Cerebellar nuclear complex (tissue), 1 donor: Measurements from ENCODE around the gene OR10H1.
"Not testable (repeated sequence)": the region's sequence is repeated elsewhere in the genome, so short reads cannot be mapped to it uniquely, and the experiment has no call there.

ENCODE experiments used
- DNase-seq, 2 experiments: peaks; one replicate each; lab custom pipeline; 2025; lab: John Stamatoyannopoulos, UW

OR10H1 gene, protein sequence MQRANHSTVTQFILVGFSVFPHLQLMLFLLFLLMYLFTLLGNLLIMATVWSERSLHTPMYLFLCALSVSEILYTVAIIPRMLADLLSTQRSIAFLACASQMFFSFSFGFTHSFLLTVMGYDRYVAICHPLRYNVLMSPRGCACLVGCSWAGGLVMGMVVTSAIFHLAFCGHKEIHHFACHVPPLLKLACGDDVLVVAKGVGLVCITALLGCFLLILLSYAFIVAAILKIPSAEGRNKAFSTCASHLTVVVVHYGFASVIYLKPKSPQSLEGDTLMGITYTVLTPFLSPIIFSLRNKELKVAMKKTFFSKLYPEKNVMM

DNA sequence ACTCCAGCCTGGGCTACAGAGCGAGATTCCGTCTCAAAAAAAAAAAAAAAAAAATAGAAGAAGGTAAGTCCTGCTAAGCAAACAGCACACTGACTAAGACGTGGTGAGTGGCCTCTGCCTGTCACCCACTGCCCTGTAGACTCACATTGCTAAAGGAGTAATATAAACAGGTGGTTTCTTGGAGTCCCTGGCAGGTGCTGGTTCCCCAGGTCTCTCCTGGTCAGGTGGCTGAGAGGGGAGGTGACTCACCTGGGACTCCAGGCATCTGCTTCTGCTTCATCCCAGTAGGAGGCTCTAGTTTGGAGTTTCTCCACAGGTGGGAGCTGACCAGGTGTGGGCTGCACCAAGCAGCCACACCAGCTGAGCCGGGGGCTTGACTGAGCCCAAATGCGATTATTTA is at the start of gene OR10H1:
OR10H1 (minus strand) TSS at position 359 of the 400 bp plus-strand sequence. CDS start 7,627 bp downstream, outside the sequence.
- no peak for DNase-seq

DNA sequence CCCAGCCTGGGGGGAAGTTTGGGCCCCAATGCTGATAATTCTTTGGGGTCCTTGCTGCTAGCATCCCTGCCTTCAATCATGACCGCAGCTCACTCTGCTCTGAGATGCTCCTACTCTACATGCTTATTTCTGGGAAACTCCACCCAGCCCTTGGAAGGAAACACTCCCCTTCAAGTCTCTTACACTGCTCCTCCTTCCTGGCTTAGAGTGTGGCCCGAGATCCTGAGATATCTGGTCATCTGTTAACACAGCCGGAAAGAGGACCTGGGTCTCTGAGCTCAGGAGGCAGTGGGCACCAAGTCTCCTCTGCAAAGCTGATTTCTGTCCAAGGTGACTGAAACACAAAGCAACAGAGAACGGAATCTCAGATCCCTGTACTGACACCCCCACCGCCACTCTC is 49.4 kb upstream of the OR10H1 start:
- no peak for DNase-seq

DNA sequence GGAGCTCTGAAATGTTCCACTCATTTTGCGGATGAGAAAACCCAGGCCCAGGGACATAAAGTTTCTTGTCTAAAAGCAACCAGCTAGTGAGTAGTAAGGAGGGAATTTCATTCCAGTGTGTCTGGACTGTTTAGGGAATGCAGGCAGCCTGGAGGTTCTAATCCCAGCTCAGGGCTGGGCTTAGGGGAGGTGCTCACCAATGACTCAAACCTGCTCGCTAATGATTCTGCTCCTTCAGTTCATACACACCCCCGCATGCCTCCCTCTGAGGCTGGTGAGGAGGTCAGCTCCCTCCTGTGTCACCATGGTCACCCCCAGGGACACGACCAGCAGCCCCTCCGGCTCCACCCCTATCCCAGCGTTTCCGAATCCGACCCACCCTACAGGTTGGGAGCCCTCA is 47.8 kb upstream of the OR10H1 start:
- no peak for DNase-seq

DNA sequence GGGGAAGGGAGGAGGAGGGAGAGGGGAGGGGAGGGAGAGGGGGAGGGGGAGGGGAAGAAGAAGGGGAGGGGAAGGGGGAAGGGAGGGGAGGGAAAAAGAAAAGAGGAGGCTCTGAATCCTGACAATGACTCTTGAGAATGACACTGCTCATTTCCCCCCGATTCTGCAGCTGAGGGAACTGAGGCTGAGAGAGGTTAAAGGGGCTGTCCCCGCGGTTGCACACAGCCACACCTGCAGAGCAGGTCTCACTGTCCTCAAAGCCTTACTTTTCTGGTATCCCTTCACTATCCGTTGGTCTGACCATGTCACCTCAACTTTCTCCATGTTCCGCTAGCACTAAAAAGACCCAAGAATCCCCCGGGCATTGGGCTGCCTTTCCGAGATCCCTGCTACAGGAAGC is 47.0 kb upstream of the OR10H1 start:
- DNase-seq, result no peak

DNA sequence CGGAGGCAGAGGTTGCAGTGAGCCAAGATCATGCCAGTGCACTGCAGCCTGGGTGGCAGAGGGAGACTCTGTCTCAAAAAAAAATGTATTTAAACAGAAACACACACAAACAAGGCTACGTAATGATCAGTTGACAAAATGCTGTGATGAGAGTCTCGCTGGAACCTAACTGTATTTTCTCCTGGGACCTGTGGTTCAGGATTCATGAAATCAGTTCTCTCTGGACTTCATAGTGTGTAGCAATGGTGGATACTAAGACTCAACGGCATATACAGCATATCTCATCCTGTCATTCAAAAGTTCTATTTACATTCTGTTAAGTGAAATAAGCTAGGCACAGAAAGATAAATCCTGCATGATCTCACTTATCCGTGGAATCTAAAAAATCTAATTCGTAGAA is 45.1 kb upstream of the OR10H1 start:
- DNase-seq, result no peak

DNA sequence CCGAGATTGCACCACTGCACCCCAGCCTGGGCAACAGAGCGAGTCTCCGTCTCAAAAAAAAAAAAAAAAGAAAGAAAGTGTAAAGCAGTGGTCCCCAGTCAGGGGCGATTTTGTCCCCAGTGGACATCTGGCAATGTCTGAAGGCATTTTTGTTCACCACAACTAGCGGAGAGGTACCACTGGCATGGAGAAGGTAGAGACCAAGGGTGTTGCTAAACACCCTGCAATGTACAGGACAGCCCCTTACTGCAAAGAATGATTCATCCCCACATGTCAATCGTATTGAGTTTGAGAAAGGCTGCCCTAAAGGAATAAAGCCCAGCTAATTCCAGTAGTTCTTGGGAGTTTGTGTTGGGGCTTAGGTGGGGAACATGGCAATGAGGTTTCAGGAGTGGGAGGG is 43.7 kb upstream of the OR10H1 start:
- no peak for DNase-seq

DNA sequence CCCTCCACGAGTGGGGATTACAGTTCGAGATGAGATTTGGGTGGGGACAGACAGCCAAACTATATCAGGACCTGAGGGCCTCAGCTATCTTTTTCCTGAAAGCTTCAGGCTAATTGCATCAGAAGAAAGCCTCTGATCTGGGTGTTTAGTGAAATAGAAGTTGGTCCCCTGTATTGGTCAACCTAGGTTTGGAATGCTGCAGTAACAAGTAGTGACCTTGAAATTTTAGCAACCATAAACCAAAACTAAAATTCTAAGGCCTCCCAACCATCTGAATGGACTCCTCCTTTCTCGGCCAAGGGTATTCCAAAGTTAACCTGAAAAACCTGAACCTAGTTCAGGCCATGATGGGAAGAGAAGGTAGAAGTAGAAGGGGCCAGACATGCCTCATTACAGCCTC is 34.9 kb upstream of the OR10H1 start:
- no peak for DNase-seq

DNA sequence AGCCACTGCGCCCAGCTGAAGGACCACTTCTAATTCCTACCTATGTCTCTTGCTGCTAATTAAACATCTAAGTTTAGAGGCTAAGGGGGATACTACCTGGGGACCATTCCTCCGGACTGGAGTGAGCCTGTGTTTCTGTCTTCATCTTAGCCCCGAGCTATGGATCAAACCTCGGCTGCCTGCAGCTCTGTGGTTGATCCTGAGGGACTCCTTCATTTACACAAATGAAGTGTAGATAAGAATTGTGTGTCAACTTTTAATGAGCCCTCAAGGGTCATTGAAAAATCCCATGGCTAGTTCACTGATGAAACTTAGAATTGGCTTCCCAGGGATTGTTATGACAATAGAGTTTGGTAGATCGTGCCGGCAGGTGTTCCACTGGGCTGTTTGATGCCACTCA is 31.5 kb upstream of the OR10H1 start:
- no peak for DNase-seq

DNA sequence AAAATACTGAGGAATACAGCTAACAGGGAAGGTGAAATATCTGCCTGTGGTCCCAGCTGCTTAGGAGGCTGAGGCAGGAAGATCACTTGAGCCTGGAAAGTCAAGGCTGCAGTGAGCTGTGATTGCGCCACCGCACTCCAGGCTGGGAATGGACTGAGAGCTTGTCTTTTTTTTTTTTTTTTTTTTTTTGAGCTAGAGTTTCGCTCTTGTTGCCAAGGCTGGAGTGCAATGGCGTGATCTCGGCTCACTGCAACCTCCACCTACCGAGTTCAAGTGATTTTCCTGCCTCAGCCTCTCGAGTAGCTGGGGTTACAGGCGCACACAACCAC is 28.4 kb upstream of the OR10H1 start:
- DNase-seq, result not testable (repeated sequence)

DNA sequence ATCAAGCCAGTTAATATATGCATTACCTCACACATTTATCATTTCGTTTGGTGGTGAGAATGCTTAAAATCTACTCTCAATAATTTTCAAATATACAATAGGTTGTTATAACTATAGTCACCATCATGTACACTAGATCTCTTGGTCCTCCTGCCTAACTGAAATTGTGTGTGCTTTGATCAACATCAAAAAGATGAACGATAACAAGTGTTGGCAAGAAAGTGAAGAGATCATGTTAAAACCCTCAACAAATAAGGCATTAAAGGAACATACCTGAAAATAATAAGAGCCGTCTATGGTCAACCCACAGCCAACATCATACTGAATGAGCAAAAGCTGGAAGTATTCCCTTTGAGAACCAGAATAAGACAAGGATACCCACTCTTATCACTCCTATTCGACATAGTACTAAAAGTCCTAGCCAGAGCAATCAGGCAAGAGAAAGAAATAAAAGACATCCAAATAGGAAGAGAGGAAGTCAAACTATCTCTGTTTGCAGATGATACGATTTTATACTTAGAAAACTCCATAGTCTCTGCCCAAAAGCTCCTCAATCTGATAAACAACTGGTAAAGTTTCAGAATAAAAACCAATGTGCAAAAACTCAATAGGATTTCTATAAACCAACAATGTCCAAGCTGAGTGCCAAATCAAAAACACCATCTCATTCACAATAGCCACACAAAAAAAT is 27.9 kb upstream of the OR10H1 start:
- no peak for DNase-seq

DNA sequence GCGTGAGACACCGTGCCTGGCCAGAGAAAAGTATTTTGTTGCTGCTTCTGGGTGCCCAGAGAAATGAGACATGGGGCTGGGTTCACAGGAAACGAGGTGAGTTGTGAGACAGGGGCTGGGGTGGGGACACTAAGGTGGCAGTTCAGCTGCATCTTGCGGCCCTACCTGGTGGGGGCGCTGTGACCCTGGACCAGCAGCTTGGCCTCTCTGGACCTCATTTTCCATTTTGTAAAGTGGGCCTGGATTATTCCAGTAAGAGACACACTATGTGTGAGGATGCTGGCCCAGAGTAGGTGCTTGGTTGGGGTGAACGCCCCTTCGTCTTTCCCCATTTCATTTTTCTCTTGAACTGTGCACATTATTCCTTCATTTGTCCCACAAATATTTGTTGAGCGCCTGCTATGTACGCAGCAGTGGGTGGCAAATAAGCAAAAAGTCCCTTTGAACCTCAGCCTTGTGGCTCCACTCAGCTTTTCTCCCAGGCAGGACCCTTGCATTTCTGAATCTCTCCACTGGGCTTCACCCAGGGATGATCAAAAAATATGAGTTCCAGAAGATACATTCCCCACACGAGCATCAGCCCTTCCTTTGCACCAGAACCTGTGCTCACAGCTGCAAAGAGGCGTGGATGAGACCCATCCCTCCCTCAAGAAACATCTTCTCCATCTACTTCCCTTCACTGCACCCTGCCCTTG is 26.6 kb upstream of the OR10H1 start:
- DNase-seq, result no peak

DNA sequence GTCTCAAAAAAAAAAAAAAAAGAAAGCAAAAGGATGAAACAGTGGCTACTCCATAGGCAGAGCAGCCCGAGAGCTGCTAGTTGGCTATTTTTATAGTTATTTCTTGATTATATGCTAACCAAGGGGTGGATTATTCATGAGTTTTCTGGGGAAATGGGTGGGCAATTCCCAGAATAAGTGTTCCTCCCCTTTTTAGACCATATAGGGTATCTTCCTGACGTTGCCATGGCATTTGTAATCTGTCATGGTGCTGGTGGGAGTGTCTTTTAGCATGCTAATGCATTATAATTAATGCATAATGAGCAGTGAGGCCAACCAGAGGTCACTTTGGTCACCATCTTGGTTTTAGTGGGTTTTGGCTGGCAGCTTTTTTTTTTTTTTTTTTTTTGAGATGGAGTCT is 25.4 kb upstream of the OR10H1 start:
- DNase-seq, result no peak

DNA sequence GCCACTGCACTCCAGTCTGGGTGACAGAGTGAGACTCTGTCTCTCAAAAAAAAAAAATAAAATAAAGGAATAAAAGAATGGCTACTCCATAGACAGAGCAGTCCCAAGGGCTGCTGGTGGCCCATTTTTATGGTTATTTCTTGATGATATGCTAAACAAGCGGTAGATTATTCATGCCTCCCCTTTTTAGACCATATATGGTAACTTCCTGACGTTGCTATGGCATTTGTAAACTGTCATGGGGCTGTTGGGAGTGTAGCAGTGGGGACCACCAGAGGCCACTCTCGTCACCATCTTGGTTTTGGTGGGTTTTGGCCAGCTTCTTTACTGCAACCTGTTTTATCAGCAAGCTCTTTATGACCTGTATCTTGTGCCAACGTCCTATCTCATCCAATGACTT is 24.4 kb upstream of the OR10H1 start:
- not testable (repeated sequence) for DNase-seq

DNA sequence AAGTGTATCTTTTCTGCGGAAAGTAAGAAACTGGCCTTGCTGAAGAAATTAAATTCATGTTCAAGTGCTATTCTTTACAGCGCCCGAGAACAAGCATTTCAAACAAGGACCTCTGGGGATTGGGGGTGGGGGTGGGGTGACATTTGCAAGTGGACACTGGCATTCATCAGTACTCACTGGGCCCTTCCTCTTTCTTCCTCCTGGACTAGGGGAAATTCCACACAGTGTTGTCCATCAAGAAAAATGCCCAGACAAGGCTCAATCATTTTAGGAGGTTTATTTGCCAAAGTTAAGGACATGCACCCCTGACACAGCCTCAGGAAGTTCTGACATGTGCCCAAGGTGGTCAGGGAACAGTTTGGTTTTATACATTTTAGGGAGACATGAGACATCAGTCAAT is 22.9 kb upstream of the OR10H1 start:
- DNase-seq, result no peak

DNA sequence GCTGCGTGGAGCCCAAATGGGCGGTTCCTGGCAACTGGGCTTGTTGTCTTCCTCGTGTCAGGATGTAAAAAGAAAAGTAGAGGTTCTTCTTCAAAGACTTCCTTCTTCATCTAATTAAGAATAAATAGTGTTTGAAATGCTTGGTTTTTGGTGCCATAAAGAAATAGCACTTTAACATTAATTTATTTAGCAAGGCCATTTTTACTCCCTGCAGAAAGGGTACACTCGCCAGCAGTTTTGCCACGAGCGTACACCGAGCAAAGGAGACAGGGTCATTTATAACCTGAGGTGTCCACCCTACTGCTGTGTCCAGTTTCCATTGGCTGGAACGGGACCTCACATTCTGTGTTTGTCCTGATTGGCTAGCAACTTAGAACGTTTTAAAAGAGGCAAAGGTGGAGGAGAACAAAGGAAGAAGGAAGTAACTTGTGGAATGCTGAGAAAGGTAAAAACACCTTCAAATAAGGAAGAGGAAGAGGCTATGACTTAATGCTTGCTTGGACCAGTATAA is 21.8 kb upstream of the OR10H1 start:
- no peak for DNase-seq

DNA sequence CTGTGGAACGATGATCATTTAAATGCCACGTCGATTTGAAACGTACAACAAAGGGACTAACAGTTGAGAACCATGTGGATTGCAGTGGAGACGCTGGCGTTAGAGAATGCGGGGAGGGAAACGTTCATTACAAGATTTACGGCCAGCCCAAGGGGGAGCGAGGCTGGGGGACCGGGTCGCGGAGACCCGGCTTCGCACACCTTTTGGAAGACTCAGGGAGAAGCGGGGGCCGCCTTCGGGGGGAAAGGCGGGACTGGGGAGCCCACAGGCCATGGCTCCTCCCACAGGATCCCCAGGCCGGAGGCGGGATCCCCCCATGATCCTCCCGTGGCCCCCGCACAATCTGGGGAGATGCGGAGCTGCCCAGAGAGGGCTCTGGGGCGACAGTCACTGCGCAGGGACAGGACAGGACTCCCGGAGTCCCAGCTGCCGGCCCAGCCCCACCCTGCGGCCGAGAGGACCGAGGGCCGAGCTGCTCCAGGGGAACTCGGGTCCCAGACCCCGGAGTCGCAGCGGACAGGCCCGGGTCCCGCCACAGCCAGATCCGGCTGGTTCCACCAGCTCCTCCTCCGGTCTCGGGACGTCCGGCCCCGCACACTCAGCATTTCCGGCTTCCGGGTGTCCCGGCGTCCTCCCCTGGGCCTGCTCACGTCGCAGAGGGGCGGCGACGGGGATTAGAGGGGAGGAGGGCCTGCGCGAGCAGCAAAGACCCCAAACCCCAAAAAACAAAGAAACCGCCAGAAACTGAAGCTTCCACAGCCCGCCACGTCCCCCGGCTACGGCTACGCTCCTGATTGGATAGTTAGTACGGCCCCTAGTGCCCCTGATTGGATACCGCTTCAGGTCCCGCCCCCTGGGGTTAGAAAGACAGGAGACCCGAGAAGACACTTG is 21.1 kb upstream of the OR10H1 start:
- DNase-seq, result peak; percentile 77 to 83

DNA sequence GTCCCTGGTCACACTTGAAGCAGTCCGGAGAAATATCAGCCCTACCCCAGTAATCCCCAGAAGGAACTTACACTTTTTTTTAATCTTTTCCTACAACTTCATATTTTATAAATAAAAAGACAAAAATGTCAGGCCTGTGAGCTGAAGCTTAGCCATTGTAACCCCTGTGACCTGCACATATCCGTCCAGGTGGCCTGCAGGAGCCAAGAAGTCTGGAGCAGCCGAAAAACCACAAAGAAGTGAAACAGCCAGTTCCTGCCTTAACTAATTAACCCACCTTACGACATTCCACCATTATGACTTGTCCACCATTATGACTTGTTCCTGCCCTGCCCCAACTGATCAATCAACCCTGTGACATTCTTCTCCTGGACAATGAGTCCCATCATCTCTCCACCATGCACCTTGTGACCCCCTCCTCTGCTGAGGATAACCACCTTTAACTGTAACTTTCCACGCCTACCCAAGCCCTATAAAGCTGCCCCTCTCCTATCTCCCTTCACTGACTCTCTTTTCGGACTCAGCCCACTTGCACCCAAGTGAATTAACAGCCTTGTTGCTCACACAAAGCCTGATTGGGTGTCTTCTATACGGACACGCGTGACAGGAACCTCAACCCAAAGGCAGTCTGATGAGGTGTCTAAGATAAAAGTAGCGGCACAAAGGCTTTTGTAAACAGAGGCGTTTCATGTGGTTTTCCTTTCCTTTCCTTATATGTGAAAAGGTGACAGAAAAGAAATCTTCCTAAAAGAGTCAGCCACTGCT is 20.3 kb upstream of the OR10H1 start:
- not testable (repeated sequence) for DNase-seq

DNA sequence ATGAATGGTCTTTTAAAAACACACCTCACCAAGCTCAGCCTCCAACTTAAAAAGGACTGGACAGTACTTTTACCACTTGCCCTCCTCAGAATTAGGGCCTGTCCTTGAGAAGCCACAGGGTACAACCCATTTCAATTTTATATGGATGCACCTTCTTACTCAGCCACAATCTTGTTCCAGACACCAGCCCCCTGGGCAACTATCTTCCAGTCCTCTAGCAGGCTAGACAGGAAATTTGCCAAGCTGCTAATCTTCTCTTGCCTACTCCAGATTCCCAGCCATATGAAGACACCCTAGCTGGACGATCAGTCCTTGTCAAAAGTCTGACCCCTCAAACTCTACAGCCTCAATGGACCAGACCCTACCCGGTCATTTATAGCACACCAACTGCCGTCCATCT is 18.8 kb upstream of the OR10H1 start:
- DNase-seq, result not testable (repeated sequence)

DNA sequence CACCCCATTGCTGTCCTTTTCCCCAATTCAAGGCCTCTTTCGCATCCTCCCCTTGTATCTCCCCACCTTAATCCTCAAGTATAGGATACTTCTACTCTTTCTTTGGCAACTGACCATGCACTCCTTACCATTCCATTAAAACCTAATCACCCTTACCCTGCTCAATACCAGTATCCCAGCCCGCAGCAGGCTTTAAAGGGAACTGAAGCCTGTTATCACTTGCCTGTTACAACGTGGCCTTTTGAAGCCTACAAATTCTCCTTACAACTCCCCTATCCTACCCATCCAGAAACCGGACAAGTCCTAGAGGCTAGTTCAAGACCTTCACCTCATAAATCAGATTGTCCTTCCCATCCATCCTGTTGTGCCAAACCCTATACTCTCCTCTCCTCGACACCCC is 16.2 kb upstream of the OR10H1 start:
- no peak for DNase-seq

DNA sequence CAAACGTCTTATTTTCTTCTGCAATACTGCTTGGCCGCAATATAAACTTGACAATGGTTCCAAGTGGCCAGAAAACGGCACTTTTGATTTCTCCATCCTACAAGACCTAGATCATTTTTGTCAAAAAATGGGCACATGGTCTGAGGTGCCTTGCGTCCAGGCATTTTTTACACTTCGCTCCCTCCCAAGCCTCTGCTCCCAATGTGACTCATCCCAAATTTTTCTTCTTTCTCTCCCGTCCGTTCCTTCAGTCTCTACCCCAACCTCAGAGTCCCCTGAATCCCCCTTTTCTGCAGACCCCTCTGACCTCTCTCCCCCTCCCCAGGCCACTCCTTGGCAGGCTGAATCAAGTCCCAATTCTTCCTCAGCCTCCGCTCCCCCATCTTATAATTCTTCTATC is 14.3 kb upstream of the OR10H1 start:
- no peak for DNase-seq

DNA sequence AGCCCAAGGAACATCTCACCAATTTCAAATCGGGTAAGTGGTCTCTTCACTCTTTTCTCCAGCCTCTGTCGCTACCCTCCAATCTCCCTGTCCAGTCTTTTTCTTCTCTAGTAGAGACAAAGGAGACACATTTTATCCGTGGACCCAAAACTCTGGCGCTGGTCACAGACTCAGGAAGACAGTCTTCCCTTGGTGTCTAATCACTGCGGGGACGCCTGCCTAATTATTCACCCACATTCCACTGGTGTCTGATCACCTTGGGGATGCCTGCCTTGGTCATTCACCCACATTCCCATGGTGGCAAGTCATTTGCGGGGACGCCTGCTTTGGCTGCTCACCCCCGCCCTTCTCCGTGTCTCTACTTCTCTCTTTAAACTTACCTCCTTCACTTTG is 13.8 kb upstream of the OR10H1 start:
- DNase-seq, result no peak
